ENCODE results near the gene SORCS1.

Gene SORCS1

GRCh38 chr10:106746868-106747267 is 417.6 kb downstream of the SORCS1 start:
- no peak for DNase-seq (ENCODE audit: low read depth, low spot score)

- no peak for DNase-seq (ENCODE audit: low read depth, low spot score)
Observed at GRCh38 chr10:106741006-106741530, 423.4 kb downstream of the SORCS1 start.

- no peak for DNase-seq (ENCODE audit: low read depth, low spot score)
Observed at GRCh38 chr10:106740071-106740470, 424.4 kb downstream of the SORCS1 start.

GRCh38 chr10:106734220-106734619 is 430.3 kb downstream of the SORCS1 start:
- DNase-seq (ENCODE audit: low read depth, low spot score) = no peak

- no peak for DNase-seq (ENCODE audit: low read depth, low spot score)
Observed at GRCh38 chr10:106728232-106728631, 436.3 kb downstream of the SORCS1 start.

GRCh38 chr10:106727170-106727569 is 437.3 kb downstream of the SORCS1 start:
- DNase-seq (ENCODE audit: low read depth, low spot score) = no peak

GRCh38 chr10:106722524-106722923 is 442.0 kb downstream of the SORCS1 start:
- DNase-seq (ENCODE audit: low read depth, low spot score) = no peak

GRCh38 chr10:106720683-106721082 is 443.8 kb downstream of the SORCS1 start:
- DNase-seq (ENCODE audit: low read depth, low spot score) = no peak

- no peak for DNase-seq (ENCODE audit: low read depth, low spot score)
Observed at GRCh38 chr10:106716381-106716780, 448.1 kb downstream of the SORCS1 start.

GRCh38 chr10:106714734-106715555 is 449.6 kb downstream of the SORCS1 start:
- DNase-seq (ENCODE audit: low read depth, low spot score) = no peak

GRCh38 chr10:106713846-106714245 is 450.7 kb downstream of the SORCS1 start:
- no peak for DNase-seq (ENCODE audit: low read depth, low spot score)

- no peak for DNase-seq (ENCODE audit: low read depth, low spot score)
Observed at GRCh38 chr10:106712988-106713387, 451.5 kb downstream of the SORCS1 start.

GRCh38 chr10:106711313-106711906 is 453.1 kb downstream of the SORCS1 start:
- DNase-seq (ENCODE audit: low read depth, low spot score) = no peak

- DNase-seq (ENCODE audit: low read depth, low spot score) = no peak
Observed at GRCh38 chr10:106708506-106708905, 456.0 kb downstream of the SORCS1 start.

- DNase-seq (ENCODE audit: low read depth, low spot score) = no peak
Observed at GRCh38 chr10:106707657-106708056, 456.8 kb downstream of the SORCS1 start.

GRCh38 chr10:106706127-106706526 is 458.4 kb downstream of the SORCS1 start:
- no peak for DNase-seq (ENCODE audit: low read depth, low spot score)

GRCh38 chr10:106705681-106706100 is 458.8 kb downstream of the SORCS1 start:
- no peak for DNase-seq (ENCODE audit: low read depth, low spot score)

- DNase-seq (ENCODE audit: low read depth, low spot score) = no peak
Observed at GRCh38 chr10:106696239-106696638, 468.3 kb downstream of the SORCS1 start.

GRCh38 chr10:106694696-106695095 is 469.8 kb downstream of the SORCS1 start:
- DNase-seq (ENCODE audit: low read depth, low spot score) = no peak

GRCh38 chr10:106682175-106682574 is 482.3 kb downstream of the SORCS1 start:
- no peak for DNase-seq (ENCODE audit: low read depth, low spot score)

- DNase-seq (ENCODE audit: low read depth, low spot score) = no peak
Observed at GRCh38 chr10:106680061-106680460, 484.4 kb downstream of the SORCS1 start.

GRCh38 chr10:106679314-106679713 is 485.2 kb downstream of the SORCS1 start:
- no peak for DNase-seq (ENCODE audit: low read depth, low spot score)
